Measurements from ENCODE around the gene LMOD1.

GRCh38 chr1:201917362-201918033 is 28.9 kb downstream of the LMOD1 start:
- TF ChIP-seq EZH2 (IDR thresholded peaks at IDR 0.05; ENCODE audit: borderline replicate concordance, low read depth, low read length, severe bottlenecking) (no peak), CTCF (IDR thresholded peaks at IDR 0.05; ENCODE audit: borderline replicate concordance, extremely low read depth, low read length, poor library complexity, severe bottlenecking) (no peak)

All from DND-41 (cell line).